Stimulated activated CD4-positive, alpha-beta T cell treated with anti-CD3 and anti-CD28 coated beads, Interleukin-12 subunit alpha, Interleukin-12 subunit beta, amount 100 ng/mL, for 24 hours (primary cell): ENCODE measurements around the gene LCOR.
"Not testable (repeated sequence)": the region's sequence is repeated elsewhere in the genome, so short reads cannot be mapped to it uniquely, and the experiment has no call there.

Experiments used
- DNase-seq, 2 experiments: peaks; one replicate each; pipeline ENCODE4 v3.0.0-alpha.2; 2020; ENCODE audit warnings: low read depth in 2 of 2

Gene LCOR

GRCh38 chr10:96840841-96841518, 8.9 kb downstream of the LCOR start:
- no peak for DNase-seq

GRCh38 chr10:96842896-96843723, 11.0 kb downstream of the LCOR start:
- no peak for DNase-seq

DNA sequence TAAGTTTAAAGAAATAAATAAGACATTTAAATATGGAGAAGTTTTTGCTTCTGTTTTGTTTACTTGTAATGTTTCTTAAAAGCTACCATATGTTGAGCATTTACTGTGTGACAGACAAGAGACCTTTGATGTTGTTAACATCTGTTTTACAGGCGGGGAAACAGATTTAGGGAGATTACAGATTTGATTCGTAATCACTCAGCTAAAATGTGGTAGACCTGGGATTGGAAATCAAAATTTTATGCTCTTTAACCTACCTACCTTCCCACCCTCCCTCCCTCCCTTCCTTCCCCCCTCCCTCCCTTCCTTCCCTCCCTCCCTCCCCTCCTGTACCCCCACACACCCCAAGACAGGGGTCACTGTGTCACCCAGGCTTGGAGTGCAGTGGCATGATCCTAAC, 11.7 kb downstream of the LCOR start:
- no peak for DNase-seq

DNA sequence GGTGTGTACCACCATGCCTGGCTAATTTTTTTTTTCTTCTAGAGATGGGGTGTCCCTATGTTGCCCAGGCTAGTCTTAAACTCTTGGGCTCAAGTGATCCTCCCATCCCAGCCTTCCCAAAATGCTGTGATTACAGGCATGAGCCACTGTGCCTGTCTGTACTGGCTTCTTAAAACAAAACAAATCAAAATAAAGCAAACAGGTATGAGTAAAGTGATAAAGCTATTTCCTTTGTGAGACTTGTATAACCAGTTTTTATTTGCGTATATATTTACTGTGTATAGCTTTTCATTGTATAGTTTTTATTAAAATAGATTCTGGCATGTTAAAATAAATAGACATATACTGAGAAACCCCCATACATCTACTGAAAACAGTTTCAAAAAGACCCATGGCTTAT, 14.3 kb downstream of the LCOR start:
- DNase-seq = no peak

GRCh38 chr10:96846926-96847325, 14.8 kb downstream of the LCOR start:
- DNase-seq = no peak

DNA sequence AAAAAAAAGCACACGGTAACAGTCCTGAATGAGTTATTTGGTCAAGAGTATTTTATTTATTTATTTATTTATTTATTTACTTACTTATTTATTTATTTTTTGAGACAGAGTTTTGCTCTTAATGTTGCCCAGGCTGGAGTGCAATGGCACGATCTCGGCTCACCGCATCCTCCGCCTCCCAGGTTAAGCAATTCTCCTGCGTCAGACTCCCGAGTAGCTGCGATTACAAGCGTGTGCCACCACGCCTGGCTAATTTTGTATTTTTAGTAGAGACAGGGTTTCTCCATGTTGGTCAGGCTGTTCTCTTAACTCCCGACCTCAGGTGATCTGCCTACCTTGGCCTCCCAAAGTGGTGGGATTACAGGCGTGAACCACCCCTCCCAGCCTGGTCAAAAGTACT, 15.3 kb downstream of the LCOR start:
- not testable (repeated sequence) for DNase-seq

DNA sequence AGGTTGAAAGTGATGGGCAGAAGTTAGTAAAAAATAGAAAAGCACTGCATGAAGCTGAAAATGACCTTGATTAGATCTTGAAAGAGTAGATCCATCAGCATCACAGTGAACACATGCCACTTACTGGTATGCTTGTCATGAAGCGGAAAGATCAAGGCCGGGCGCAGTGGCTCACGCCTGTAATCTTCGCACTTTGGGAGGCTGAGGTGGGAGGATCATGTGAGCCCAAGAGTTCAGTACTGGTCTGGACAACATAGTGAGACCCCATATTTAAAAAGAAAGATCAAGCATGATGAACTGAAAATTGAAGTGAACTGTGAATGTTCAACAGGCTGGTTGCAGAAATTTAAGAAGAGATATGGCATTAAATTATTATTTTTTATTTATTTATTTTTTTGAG, 18.0 kb downstream of the LCOR start:
- DNase-seq = no peak

DNA sequence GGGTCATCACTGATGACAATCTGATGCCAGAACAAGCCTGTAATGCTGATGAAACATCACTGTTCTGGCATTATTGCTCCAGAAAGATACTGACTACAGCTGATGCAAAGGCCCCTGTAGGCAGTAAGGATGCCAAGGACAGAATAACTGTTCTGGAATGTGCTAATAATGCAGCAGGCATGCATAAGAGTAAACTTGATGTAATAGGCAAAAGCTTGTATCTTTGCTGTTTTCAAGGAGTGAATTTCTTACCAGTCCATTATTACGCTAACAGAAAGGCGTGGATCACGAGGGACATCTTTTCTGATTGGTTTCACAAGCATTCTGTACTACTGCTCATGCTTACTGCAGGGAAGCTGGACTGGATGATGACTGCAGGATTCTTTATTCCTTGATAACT, 18.7 kb downstream of the LCOR start:
- no peak for DNase-seq

GRCh38 chr10:96851281-96851680, 19.2 kb downstream of the LCOR start:
- DNase-seq = no peak

GRCh38 chr10:96856317-96856716, 24.2 kb downstream of the LCOR start:
- DNase-seq = no peak

DNA sequence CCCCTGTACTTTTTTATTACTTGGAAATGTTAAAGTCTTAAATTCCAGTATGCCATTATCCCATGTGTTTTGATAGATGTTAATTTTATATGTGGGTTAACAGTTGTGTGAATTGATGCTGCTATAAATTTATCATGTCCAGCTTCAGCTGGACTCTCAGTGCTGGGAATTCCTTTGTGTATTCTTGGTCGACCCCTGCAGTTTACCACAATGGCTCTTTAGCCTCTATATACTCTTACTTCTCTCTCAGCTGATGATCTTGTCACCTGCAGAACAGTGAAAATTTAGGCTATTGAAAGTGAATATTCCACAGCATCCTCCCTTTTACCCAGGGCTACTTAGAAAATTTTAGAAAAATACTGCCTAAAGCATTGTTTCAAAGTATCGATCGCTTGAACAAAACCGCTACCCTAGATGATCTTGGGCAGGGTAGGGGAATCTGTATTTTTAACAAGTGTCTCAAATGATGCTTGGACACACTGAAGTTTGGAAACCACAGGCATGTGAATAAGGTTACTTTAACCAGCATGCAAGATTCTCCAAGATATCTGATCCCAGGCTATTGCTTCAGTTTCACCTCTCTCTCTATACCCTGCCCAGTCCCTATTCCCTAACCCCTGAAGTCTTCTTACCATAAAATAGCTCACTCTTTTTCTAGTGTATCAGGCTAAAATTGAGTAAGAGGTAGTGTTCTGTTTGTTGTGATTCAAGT, 25.4 kb downstream of the LCOR start:
- DNase-seq = no peak

DNA sequence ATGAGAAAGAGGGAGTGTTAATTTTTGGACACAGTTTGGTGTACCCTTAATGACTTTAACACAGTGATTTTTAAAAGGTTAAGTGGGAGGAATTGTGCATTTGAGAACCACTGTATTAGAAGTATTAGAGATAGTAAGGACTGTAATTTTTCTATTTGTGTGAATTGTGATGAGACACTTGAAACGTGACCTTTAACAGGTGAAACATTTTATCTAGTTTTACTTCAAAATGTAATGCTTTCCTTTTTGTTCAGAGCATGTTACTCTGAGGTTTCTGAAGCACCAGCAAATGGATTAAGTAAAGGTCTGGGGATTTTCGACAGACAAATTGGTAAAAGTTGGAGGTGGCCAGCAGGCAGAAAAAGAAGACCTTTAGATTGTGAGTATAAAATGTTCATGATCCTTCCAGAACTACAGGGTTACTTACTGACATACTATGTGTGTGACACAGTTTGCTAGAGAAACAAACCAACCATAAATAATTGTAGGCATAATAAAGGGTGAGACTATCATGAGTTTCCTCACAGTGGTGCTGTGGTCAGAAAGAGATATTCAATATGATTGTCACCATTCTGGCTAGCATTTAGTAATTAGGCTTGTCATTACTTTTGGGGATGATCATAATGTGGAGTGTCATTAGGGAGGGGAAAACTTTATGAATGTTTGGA, 26.1 kb downstream of the LCOR start:
- no peak for DNase-seq

- no peak for DNase-seq
Measured at GRCh38 chr10:96858706-96859050, 26.6 kb downstream of the LCOR start.

GRCh38 chr10:96860631-96861277, 28.7 kb downstream of the LCOR start:
- DNase-seq = no peak

DNA sequence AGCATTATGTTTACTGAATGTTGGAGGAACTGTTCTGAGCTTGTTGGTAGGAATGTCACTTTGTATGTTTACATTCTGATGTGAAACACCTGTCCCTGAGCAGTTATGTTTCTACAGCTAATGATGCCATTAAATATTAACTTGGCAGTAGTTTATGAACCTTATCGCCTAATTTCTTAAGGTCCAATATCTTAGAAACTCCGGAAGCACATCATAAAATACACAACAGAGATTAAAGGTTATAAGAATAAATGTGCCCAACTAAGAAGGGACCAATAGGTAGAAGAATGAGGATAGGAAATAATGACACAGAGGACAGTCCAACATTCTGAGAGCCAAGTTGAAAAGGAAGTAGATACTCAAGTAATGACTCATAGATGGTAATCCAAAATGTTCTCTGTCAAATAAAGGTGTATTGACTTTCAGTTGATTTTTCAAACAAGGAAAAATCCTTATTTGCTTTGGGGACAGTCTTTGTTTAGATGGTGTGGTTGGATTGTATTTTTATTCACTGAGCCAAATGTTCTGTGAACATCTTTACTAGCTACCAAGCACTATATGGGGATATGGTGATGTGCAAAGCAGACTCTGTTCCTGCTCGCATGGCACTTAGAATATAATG, 31.9 kb downstream of the LCOR start:
- DNase-seq = no peak

DNA sequence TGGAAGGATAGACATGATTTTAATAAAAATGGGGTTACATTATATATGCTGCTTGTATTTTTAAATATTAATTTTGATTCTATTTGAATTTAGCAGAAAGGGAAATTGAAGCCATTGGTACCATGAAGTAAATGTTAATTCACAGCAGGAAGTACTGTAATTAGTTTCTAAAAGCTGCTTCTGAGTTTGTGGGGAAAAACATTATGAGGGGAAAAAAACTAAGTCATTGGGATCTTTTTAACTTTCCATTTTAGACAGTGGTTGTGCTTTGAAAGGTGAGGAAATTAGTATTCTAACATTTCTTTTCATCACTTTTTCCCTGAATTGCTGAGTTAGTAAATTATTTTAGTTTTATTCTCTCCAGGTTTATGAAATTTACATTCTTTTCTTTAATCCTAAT, 41.0 kb downstream of the LCOR start:
- DNase-seq = no peak

GRCh38 chr10:96873756-96874467, 41.8 kb downstream of the LCOR start:
- no peak for DNase-seq

DNA sequence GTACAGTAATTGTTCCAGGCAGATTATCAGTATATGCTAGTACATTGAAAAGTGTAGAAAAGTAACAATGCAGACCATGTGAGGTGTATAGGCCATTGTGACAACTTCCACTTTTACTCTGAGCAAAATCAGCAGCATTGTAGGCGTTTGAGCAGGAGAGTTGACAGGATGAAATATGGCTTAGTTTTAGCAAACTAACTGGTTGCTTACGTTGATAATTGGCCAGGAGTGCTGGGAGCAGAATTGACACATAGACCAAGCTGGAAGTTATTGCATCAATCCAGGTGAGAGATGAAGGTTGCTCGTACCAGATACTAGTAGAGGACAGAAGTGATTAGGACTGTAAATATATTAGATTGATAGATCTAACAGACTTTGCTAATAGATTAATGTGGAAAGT, 46.0 kb downstream of the LCOR start:
- DNase-seq = no peak

DNA sequence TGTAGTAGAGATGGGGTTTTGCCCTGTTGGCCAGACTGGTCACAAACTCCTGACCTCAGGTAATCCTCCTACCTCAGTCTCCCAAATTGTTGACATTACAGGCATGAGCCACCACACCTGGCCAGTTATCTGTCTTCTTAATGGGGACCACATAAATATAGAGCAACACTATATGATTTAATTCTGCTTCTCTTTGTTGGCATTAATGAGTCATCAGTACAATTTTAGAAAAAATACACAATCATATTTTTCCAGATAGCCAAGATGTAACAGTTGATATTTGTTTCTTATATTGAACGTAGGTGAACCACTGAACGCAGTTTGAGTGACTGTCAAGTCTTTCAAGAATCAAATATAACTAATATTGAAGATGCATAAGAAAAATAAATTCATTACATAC, 48.5 kb downstream of the LCOR start:
- DNase-seq = no peak

DNA sequence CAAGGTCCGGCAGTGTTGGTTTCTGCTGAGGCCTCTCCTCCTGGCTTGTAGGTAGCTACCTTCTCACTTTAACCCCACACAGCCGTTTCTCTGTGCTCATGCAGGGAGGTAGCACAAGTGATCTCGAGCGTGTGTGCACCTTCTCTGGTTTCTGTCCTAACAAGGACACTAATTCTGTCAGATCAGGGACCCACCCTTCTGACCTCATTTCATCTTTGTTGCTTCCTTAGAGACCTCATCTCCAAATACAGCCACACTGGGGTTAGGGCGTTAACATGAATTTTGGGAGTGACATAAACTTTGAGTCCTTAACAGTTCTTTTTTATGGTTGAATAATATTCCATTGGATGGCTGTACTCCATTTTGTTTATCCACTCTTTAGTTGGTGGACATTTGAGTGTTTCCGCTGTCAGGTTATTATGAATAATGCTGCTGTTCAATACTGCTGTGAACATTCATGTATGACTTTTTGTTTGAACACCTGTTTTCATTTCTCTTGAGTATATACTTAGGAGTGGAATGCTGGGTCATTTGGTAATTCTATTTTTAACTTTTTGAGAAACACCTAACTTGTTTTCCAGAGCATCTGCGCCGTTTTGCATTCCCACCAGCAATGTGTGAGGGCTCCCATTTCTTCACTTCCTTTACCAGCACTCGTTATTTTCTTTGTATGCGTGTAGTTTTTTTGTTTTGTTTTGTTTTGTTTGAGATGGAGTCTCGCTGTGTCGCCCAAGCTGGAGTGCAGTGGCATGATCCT, 57.5 kb downstream of the LCOR start:
- DNase-seq = no peak
